Prostate gland (tissue), 2 donors: ENCODE results near the gene PCAT7.

Experiments
- CTCF ChIP-seq, 4 experiments: fragments of 200-600 bp in 2 of 4; fragments of 450-650 bp in 2 of 4; sonication (generic) in 2 of 4; IDR thresholded peaks; 1 replicate in 3 of 4; 2 replicates in 1 of 4; pipeline ENCODE4 v1.5.1; 2016 to 2019; ENCODE audit warnings: antibody characterized with exemption in 4 of 4, mild to moderate bottlenecking in 2 of 4, moderate library complexity in 2 of 4
- POLR2A ChIP-seq: fragments of 450-650 bp; IDR thresholded peaks from one replicate; pipeline ENCODE4 v1.6.1; 2016; ENCODE audit warnings: antibody characterized with exemption, mild to moderate bottlenecking
- POLR2AphosphoS5 ChIP-seq: sonication (generic); formaldehyde crosslinking; IDR thresholded peaks from one replicate; pipeline ENCODE4 v1.6.1; 2017; ENCODE audit warnings: antibody characterized with exemption

DNA sequence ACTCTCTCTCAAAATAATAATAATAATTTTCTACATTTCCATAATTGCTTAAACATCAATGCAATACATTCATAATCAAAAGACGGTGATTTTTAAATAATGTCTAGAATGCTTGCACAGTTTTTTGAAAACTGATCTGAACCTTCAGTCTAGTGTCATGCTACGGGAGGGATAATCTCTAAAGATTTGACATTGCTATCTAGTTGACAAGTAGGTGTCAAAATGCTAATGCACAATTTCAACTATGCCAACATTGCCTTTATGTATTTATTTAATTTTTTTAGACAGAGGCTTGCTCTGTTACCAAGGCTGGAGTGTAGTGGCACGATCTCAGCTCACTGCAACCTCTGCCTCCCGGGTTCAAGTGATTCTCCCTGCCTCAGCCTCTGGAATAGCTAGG, 16.0 kb upstream of the PCAT7 start:
- TF ChIP-seq CTCF (IDR thresholded peaks at IDR 0.05) (no peak), POLR2A (no peak), POLR2AphosphoS5 (no peak)
